Activated T-cell treated with anti-CD3 and anti-CD28 coated beads for 1 hour (primary cell): ENCODE results near the gene USP8.

Experiments used
- DNase-seq: peaks from one replicate; pipeline ENCODE4 v3.0.0-alpha.2; 2020; ENCODE audit warnings: low read depth

USP8 gene

GRCh38 chr15:50543556-50543955 lies 119.4 kb downstream of the USP8 start:
- DNase-seq: no peak

- DNase-seq: no peak
Observed at GRCh38 chr15:50544368-50544767, 120.2 kb downstream of the USP8 start.

GRCh38 chr15:50546566-50546965 lies 122.4 kb downstream of the USP8 start, which contains the start of gene USP50:
Gene USP50, minus strand, starts transcription at chr15:50546666. Its CDS starts 141 bp downstream, at chr15:50546525.
- no peak for DNase-seq

GRCh38 chr15:50549326-50549725 lies 125.1 kb downstream of the USP8 start:
- no peak for DNase-seq

GRCh38 chr15:50552238-50552637 lies 128.0 kb downstream of the USP8 start:
- DNase-seq: no peak

- no peak for DNase-seq
Observed at GRCh38 chr15:50556642-50557371, 132.6 kb downstream of the USP8 start.

DNA sequence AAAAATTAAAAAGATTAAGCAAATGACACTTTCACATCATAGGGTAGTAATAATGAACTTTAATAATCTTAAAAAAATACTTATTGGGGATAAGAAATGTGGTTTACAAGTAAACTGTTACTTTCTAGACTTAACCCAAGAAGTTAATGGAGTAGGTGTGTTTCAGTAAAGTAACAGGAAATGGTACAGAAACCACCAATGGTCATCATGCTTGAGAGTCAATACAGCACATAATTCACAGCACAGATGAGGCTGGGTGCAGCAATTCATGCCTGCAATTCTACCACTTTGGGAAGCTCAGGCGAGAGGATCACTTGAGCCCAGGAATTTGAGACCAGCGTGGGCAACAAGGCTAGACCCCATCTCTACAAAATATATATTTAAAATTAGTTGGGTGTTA lies 133.8 kb downstream of the USP8 start:
- no peak for DNase-seq

GRCh38 chr15:50562735-50563640 lies 138.8 kb downstream of the USP8 start:
- DNase-seq: no peak

GRCh38 chr15:50563756-50564155 lies 139.6 kb downstream of the USP8 start:
- no peak for DNase-seq
